GM23338 (cell line): ENCODE data around the gene NEO1. TPM values are rescaled to one million over a fixed set of nuclear protein-coding genes. Genes with fewer than 3 reads are reported as not detected.

ENCODE experiments used
- ATAC-seq: fragments of 200-7000 bp; cut with Tn5 transposase; 3 replicates; pipeline ENCODE4 v1.9.1; 2020
- DNase-seq: peaks from one replicate; pipeline ENCODE4 v3.0.0-alpha.2; 2015; ENCODE audit warnings: low spot score
- H2AFZ ChIP-seq: fragments of 200-600 bp; sonication (generic); 2 replicates; pipeline ENCODE4 v1.8.0; 2016; ENCODE audit warnings: antibody characterized with exemption, mild to moderate bottlenecking, moderate library complexity
- H3F3A ChIP-seq: fragments of 200-600 bp; sonication (generic); replicated peaks from 2 replicates; pipeline ENCODE4 v1.8.0; 2017; ENCODE audit warnings: antibody characterized with exemption, mixed run types, low read depth
- H3K27ac ChIP-seq: fragments of 200-600 bp; sonication (generic); 2 replicates; pipeline ENCODE4 v1.6.1; 2016; ENCODE audit warnings: low read depth
- H3K27me3 ChIP-seq: fragments of 200-600 bp; sonication (generic); 2 replicates; pipeline ENCODE4 v1.8.0; 2016; ENCODE audit warnings: mild to moderate bottlenecking, mixed run types, moderate library complexity; ENCODE audit not compliant: insufficient read depth
- H3K36me3 ChIP-seq: fragments of 200-600 bp; sonication (generic); 2 replicates; pipeline ENCODE4 v1.8.0; 2016; ENCODE audit warnings: mild to moderate bottlenecking; ENCODE audit not compliant: insufficient read depth
- H3K4me1 ChIP-seq: fragments of 200-600 bp; sonication (generic); 2 replicates; pipeline ENCODE4 v1.8.0; 2016; ENCODE audit warnings: mild to moderate bottlenecking, moderate library complexity; ENCODE audit not compliant: insufficient read depth
- H3K4me2 ChIP-seq: fragments of 200-600 bp; sonication (generic); 2 replicates; pipeline ENCODE4 v1.7.1; 2017; ENCODE audit warnings: mixed run types
- H3K4me3 ChIP-seq: fragments of 200-600 bp; sonication (generic); 2 replicates; pipeline ENCODE4 v1.6.1; 2016; ENCODE audit warnings: mixed run types
- H3K79me2 ChIP-seq: fragments of 200-600 bp; sonication (generic); replicated peaks from 2 replicates; pipeline ENCODE4 v1.8.0; 2017; ENCODE audit warnings: mild to moderate bottlenecking; ENCODE audit not compliant: insufficient read depth
- H3K9me2 ChIP-seq: fragments of 200-600 bp; sonication (generic); 2 replicates; pipeline ENCODE4 v1.8.0; 2017; ENCODE audit not compliant: insufficient read depth
- H4K20me1 ChIP-seq: fragments of 200-600 bp; sonication (generic); replicated peaks from 2 replicates; pipeline ENCODE4 v1.8.0; 2017; ENCODE audit warnings: mild to moderate bottlenecking; ENCODE audit not compliant: insufficient read depth
- H3K27ac Mint-ChIP-seq: 2 replicates; pipeline ENCODE4 v1.8.0; 2020; ENCODE audit warnings: inconsistent platforms, mild to moderate bottlenecking, moderate library complexity, mixed read lengths
- H3K27me3 Mint-ChIP-seq: 3 replicates; pipeline ENCODE4 v1.8.0; 2022; ENCODE audit warnings: low read depth, mild to moderate bottlenecking, moderate library complexity, mixed read lengths, inconsistent platforms; ENCODE audit not compliant: insufficient read depth, poor library complexity
- H3K36me3 Mint-ChIP-seq: 3 replicates; pipeline ENCODE4 v1.8.0; 2021; ENCODE audit warnings: low read depth, mild to moderate bottlenecking, inconsistent platforms, moderate library complexity, mixed read lengths
- H3K4me1 Mint-ChIP-seq: 3 replicates; pipeline ENCODE4 v1.8.0; 2020; ENCODE audit warnings: mild to moderate bottlenecking, inconsistent platforms, mixed read lengths
- H3K4me3 Mint-ChIP-seq: 3 replicates; pipeline ENCODE4 v1.8.0; 2021; ENCODE audit warnings: moderate library complexity, mild to moderate bottlenecking, inconsistent platforms, mixed read lengths
- H3K9me3 Mint-ChIP-seq: 3 replicates; pipeline ENCODE4 v1.8.0; 2020; ENCODE audit warnings: moderate library complexity, mild to moderate bottlenecking, inconsistent platforms, mixed read lengths
- ETS1 ChIP-seq: IDR thresholded peaks from 2 replicates; pipeline ENCODE4 v1.6.1; 2016; ENCODE audit warnings: antibody characterized with exemption
- EZH2 ChIP-seq: fragments of 200-600 bp; sonication (generic); IDR thresholded peaks from one replicate; pipeline ENCODE4 v1.8.0; 2017; ENCODE audit warnings: antibody characterized with exemption, mild to moderate bottlenecking, low read depth; ENCODE audit not compliant: unreplicated experiment
- EZH2phosphoT487 ChIP-seq: fragments of 200-600 bp; sonication (generic); IDR thresholded peaks from one replicate; pipeline ENCODE4 v1.8.1; 2018; ENCODE audit warnings: antibody characterized with exemption; ENCODE audit not compliant: unreplicated experiment
- JUNB ChIP-seq: IDR thresholded peaks from one replicate; pipeline ENCODE4 v1.6.1; 2016; ENCODE audit warnings: antibody characterized with exemption; ENCODE audit not compliant: unreplicated experiment
- NANOG ChIP-seq: IDR thresholded peaks from 2 replicates; pipeline ENCODE4 v1.6.1; 2016; ENCODE audit warnings: antibody characterized with exemption, borderline replicate concordance
- POLR2AphosphoS5 ChIP-seq: IDR thresholded peaks from 2 replicates; pipeline ENCODE4 v1.6.1; 2016; ENCODE audit warnings: antibody characterized with exemption, low read depth
- ZNF114 ChIP-seq: fragments of 250-450 bp; sonication (Bioruptor Pico); IDR thresholded peaks from 2 replicates; pipeline ENCODE4 v1.5.0; 2020; ENCODE audit warnings: mild to moderate bottlenecking, moderate library complexity
- ZNF331 ChIP-seq: fragments of 250-450 bp; sonication (Bioruptor Pico); IDR thresholded peaks from 2 replicates; pipeline ENCODE4 v1.5.0; 2020; ENCODE audit warnings: low read depth, mild to moderate bottlenecking, moderate library complexity
- ZNF462 ChIP-seq: fragments of 250-450 bp; sonication (Bioruptor Pico); IDR thresholded peaks from 2 replicates; pipeline ENCODE4 v1.5.0; 2020; ENCODE audit warnings: mild to moderate bottlenecking, moderate library complexity
- polyA plus RNA-seq: library from polyadenylated mRNA; unstranded; fragments of >200 nt; fragmentation: Nextera tagmentation; extraction: Ambion mirVana; gene quantifications from 2 replicates; pipeline ENCODE4 v1.2.1, GENCODE V29; 2016
- total RNA-seq: library from RNA; depleted of rRNA; stranded (reverse); fragments of >200 nt; shearing (Covaris generic); gene quantifications from 2 replicates; pipeline ENCODE4 v1.2.3, GENCODE V29; 2014

Gene NEO1
- total and polyA plus RNA-seq, 2 experiments from 2014 or later, result 8.4 to 45.8 TPM

GRCh38 chr15:73082812-73083211 is 30.5 kb downstream of the NEO1 start (continued):
- TF ChIP-seq ZNF114 (CRISPR knock-in tag) (no peak), EZH2 (no peak), ZNF462 (CRISPR knock-in tag) (no peak), NANOG (no peak), POLR2AphosphoS5 (no peak), ZNF331 (CRISPR knock-in tag) (no peak), ETS1 (no peak)

- Mint-ChIP-seq H3K4me3 (no peak overlapping the region), H3K27me3 (no peaks in the 10 kb centered on the region), H3K4me1 (no peaks in the 10 kb centered on the region), H3K27ac (no peak overlapping the region), H3K36me3 (no peaks in the 10 kb centered on the region), H3K9me3 (no peaks in the 10 kb centered on the region)
- no peaks in the 10 kb centered on the region for H3K27me3 ChIP-seq
- H3K4me2 ChIP-seq, result no peak overlapping the region
- H3K36me3 ChIP-seq, result no peaks in the 10 kb centered on the region
- H3K79me2 ChIP-seq, result peaks cover 91% of the 10 kb centered on the region
- H3K27ac ChIP-seq, result no peak overlapping the region
- H3F3A ChIP-seq, result no peaks in the 10 kb centered on the region
- H3K9me2 ChIP-seq, result no peaks in the 10 kb centered on the region
- no peak for ATAC-seq
- H3K4me1 ChIP-seq, result no peaks in the 10 kb centered on the region
- no peak for DNase-seq
- no peaks in the 10 kb centered on the region for H4K20me1 ChIP-seq
- H2AFZ ChIP-seq, result no peak overlapping the region
- H3K4me3 ChIP-seq, result no peak overlapping the region
- TF ChIP-seq POLR2AphosphoS5 (no peak), ZNF331 (CRISPR knock-in tag) (no peak), ETS1 (no peak), EZH2phosphoT487 (no peak), JUNB (no peak)
Observed at GRCh38 chr15:73087098-73087497, 34.8 kb downstream of the NEO1 start.
